Loucy (cell line): ENCODE data around the gene TMEM184A.

Experiments used
- H2AFZ ChIP-seq: fragments of 200-600 bp; sonication (generic); 2 replicates; pipeline ENCODE4 v1.6.0; 2016; ENCODE audit warnings: antibody characterized with exemption, mild to moderate bottlenecking, low read length, moderate library complexity
- H3F3A ChIP-seq: fragments of 200-600 bp; 2 replicates; pipeline ENCODE4 v1.6.0; 2016; ENCODE audit warnings: antibody characterized with exemption, low read depth, mild to moderate bottlenecking
- H3K27me3 ChIP-seq: fragments of 200-600 bp; sonication (generic); 2 replicates; pipeline ENCODE4 v1.6.1; 2014; ENCODE audit warnings: low read length, mild to moderate bottlenecking; ENCODE audit not compliant: insufficient read depth, poor library complexity, severe bottlenecking
- H3K36me3 ChIP-seq: fragments of 200-600 bp; sonication (generic); 2 replicates; pipeline ENCODE4 v1.6.1; 2016; ENCODE audit warnings: low read length; ENCODE audit not compliant: insufficient read depth
- H3K4me1 ChIP-seq: fragments of 200-600 bp; sonication (generic); 2 replicates; pipeline ENCODE4 v1.5.1; 2014; ENCODE audit warnings: low read length, mild to moderate bottlenecking; ENCODE audit not compliant: insufficient read depth, poor library complexity, severe bottlenecking
- H3K4me2 ChIP-seq: fragments of 200-600 bp; sonication (generic); 2 replicates; pipeline ENCODE4 v1.6.0; 2014; ENCODE audit warnings: antibody characterized with exemption, low read length, low read depth, mild to moderate bottlenecking; ENCODE audit not compliant: poor library complexity, severe bottlenecking
- H3K4me3 ChIP-seq: fragments of 200-600 bp; sonication (generic); 2 replicates; pipeline ENCODE4 v1.5.1; 2014; ENCODE audit warnings: low read length, mild to moderate bottlenecking, mixed read lengths; ENCODE audit not compliant: poor library complexity, severe bottlenecking
- H3K79me2 ChIP-seq: fragments of 200-600 bp; sonication (generic); 2 replicates; pipeline ENCODE4 v1.6.1; 2014; ENCODE audit warnings: low read length; ENCODE audit not compliant: insufficient read depth
- H3K9ac ChIP-seq: fragments of 200-600 bp; sonication (generic); 2 replicates; pipeline ENCODE4 v1.6.0; 2014; ENCODE audit warnings: mild to moderate bottlenecking, low read depth, low read length, moderate library complexity; ENCODE audit not compliant: poor library complexity, severe bottlenecking
- H3K9me2 ChIP-seq: fragments of 200-600 bp; sonication (generic); replicated peaks from 2 replicates; pipeline ENCODE4 v1.6.1; 2016; ENCODE audit warnings: low read depth, low read length, mixed read lengths
- H3K9me3 ChIP-seq: fragments of 200-600 bp; sonication (generic); 2 replicates; pipeline ENCODE4 v1.6.1; 2014; ENCODE audit warnings: mild to moderate bottlenecking, antibody characterized with exemption, low read length, low read depth; ENCODE audit not compliant: insufficient read depth
- H4K20me1 ChIP-seq: fragments of 200-600 bp; sonication (generic); 2 replicates; pipeline ENCODE4 v1.6.0; 2014; ENCODE audit warnings: antibody characterized with exemption, low read length, mild to moderate bottlenecking; ENCODE audit not compliant: insufficient read depth, poor library complexity, severe bottlenecking
- CTCF ChIP-seq: fragments of 200-600 bp; sonication (generic); conservative IDR thresholded peaks from 2 replicates; pipeline ENCODE4 v1.5.1; 2014; ENCODE audit warnings: mild to moderate bottlenecking, antibody characterized with exemption, low read length
- EZH2phosphoT487 ChIP-seq: fragments of 200-600 bp; IDR thresholded peaks from 2 replicates; pipeline ENCODE4 v1.6.1; 2018; ENCODE audit warnings: antibody characterized with exemption, mild to moderate bottlenecking, moderate library complexity, borderline replicate concordance

The TMEM184A gene

GRCh38 chr7:1535100-1535458 is 20.9 kb downstream of the TMEM184A start:
- H3K79me2 ChIP-seq: peaks cover 95% of the 10 kb centered on the region
- TF ChIP-seq CTCF: no peak
- TF ChIP-seq EZH2phosphoT487: no peak
- no peak overlapping the region for H3K9ac ChIP-seq
- no peaks in the 10 kb centered on the region for H3F3A ChIP-seq
- peaks cover 28% of the 10 kb centered on the region for H3K4me1 ChIP-seq
- no peaks in the 10 kb centered on the region for H3K27me3 ChIP-seq
- no peak overlapping the region for H3K4me2 ChIP-seq
- peaks cover 86% of the 10 kb centered on the region for H4K20me1 ChIP-seq
- peaks cover 27% of the 10 kb centered on the region; the same call in 1 of the 2 replicates for H3K36me3 ChIP-seq
- H3K9me2 ChIP-seq: no peaks in the 10 kb centered on the region
- H3K9me3 ChIP-seq: no peaks in the 10 kb centered on the region
- H2AFZ ChIP-seq: no peak overlapping the region
- H3K4me3 ChIP-seq: no peak overlapping the region

DNA sequence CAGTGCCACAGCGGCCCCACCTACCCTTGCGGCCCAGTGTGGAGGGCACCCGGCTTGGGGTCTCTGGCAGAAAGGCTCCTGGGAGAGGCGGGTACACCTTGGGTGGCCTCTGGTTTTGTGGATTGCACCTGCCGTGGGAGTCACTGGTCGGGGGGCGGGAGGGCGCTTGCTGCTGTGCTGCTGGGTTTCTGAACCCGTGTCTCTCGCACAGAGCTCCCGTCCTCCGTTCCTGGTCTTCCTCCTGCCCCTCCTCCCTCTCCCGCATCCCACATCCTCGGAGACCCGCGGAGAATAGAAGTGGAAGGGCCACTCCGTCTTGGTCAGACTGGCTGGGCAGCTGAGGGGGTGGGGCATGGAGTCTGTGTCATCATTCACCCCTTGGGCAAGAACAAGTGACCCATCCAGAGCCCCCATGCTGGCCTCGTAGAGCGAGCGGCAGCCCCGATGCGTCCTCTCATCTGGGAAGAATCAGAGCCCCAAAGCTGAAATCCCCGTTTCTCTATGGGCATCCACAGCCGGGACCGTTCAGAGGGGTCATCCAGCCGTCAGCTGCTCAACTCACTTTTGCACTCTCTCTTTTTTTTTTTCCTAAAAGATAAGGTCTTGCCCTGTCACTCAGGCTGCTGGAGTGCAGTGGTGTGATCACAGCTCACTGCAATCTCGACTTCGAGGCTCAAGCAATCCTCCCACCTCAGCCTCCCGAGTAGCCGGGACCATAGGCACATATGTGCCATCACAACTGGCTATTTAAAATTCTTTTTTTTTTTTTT is 21.5 kb downstream of the TMEM184A start:
- Histone ChIP-seq H4K20me1 (peaks cover 83% of the 10 kb centered on the region), H3K9me2 (no peaks in the 10 kb centered on the region), H3K4me3 (peak overlapping the region; percentile 88), H3F3A (no peaks in the 10 kb centered on the region), H3K4me1 (peaks cover 34% of the 10 kb centered on the region), H3K79me2 (peaks cover 94% of the 10 kb centered on the region), H3K9ac (peak overlapping the region; percentile 70), H3K27me3 (no peaks in the 10 kb centered on the region), H3K36me3 (peaks cover 22% of the 10 kb centered on the region; the same call in 1 of the 2 replicates), H2AFZ (no peak overlapping the region), H3K4me2 (peak overlapping the region; percentile 90), H3K9me3 (no peaks in the 10 kb centered on the region)
- TF ChIP-seq EZH2phosphoT487 (no peak), CTCF (no peak)

DNA sequence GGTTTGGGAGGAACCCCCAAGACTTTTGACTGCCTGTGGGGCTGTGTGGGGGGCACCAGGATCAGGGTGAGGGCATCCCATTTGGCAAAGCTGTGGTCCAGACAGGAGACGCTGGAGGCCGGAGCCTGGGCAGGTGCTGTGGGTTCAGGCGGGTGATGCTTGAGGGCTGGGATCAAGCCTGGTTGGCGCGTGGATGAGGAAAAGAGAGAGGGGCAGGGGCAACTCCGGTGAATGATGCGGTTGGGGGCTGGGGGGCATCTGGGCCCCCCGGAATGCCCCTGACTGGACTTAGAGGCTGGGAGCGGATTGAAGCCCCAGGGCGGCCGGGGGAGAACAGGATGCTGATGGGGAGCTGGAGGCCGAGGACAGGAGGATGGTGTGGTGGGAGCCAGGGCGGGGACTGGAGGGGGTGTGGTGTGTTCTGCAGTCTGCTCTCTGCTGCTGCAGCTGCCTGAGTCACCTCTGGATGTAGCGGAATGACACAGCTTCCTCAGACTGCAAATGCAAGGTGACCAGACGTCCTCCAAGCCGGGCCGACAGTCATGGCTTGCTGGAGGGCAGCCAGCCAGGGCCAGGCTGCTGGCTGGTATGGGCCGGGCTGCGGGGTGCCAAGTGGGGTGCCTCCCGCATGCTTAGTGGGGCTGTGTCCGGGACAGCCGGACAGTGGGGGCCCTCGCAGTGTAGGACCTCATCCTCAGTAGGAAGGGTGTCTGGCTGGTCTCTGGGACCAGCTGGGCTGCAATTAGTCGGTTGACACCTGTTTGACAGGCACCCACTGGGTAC is 22.3 kb downstream of the TMEM184A start:
- Histone ChIP-seq H3K4me2 (peak overlapping the region; percentile 90), H3K4me3 (peak overlapping the region; percentile 88), H3K27me3 (no peaks in the 10 kb centered on the region), H4K20me1 (peaks cover 76% of the 10 kb centered on the region), H3K9me3 (no peaks in the 10 kb centered on the region), H2AFZ (no peak overlapping the region), H3K9ac (peak overlapping the region; percentile 70), H3K9me2 (no peaks in the 10 kb centered on the region), H3K4me1 (peaks cover 36% of the 10 kb centered on the region), H3F3A (no peaks in the 10 kb centered on the region), H3K79me2 (peaks cover 86% of the 10 kb centered on the region), H3K36me3 (peaks cover 14% of the 10 kb centered on the region; the same call in 1 of the 2 replicates)
- TF ChIP-seq CTCF: no peak
- TF ChIP-seq EZH2phosphoT487: no peak
